Measurements from ENCODE around the gene BBIP1.

Gene BBIP1

GRCh38 chr10:110918643-110919348, at the start of gene BBIP1:
Gene BBIP1 (minus strand): TSS chr10:110919180. CDS start chr10:110918157, 1,023 bp downstream.
- DNase-seq = peak; percentile 99

- no peak for DNase-seq
These were observed 48.7 kb upstream of the BBIP1 start for GRCh38 chr10:110967645-110968044.

GRCh38 chr10:110967009-110967630, 48.1 kb upstream of the BBIP1 start:
- no peak for DNase-seq

- no peak for DNase-seq
These were observed 47.2 kb upstream of the BBIP1 start for GRCh38 chr10:110966146-110966545.

- DNase-seq = no peak
These were observed 46.2 kb upstream of the BBIP1 start for GRCh38 chr10:110965216-110965615.

- no peak for DNase-seq
These were observed 45.7 kb upstream of the BBIP1 start for GRCh38 chr10:110964681-110965080.

- no peak for DNase-seq
These were observed 44.2 kb upstream of the BBIP1 start for GRCh38 chr10:110963162-110963561.

- DNase-seq = no peak
These were observed 43.5 kb upstream of the BBIP1 start for GRCh38 chr10:110962443-110962842.

- no peak for DNase-seq
These were observed 41.3 kb upstream of the BBIP1 start for GRCh38 chr10:110960333-110960712.

GRCh38 chr10:110959379-110960332, 40.7 kb upstream of the BBIP1 start:
- DNase-seq = no peak

- DNase-seq = no peak
These were observed 38.6 kb upstream of the BBIP1 start for GRCh38 chr10:110957606-110958005.

GRCh38 chr10:110951381-110951780, 32.4 kb upstream of the BBIP1 start:
- DNase-seq = no peak

- no peak for DNase-seq
These were observed 28.1 kb upstream of the BBIP1 start for GRCh38 chr10:110947061-110947595.

- no peak for DNase-seq
These were observed 27.5 kb upstream of the BBIP1 start for GRCh38 chr10:110946496-110946895.

- DNase-seq = no peak
These were observed 25.9 kb upstream of the BBIP1 start for GRCh38 chr10:110944792-110945396.

GRCh38 chr10:110939419-110939818, 20.4 kb upstream of the BBIP1 start:
- no peak for DNase-seq

GRCh38 chr10:110936757-110937156, 17.8 kb upstream of the BBIP1 start:
- no peak for DNase-seq

GRCh38 chr10:110932505-110933180, 13.7 kb upstream of the BBIP1 start:
- DNase-seq = no peak

- no peak for DNase-seq
These were observed 12.9 kb upstream of the BBIP1 start for GRCh38 chr10:110931769-110932381.

- no peak for DNase-seq
These were observed 8.5 kb upstream of the BBIP1 start for GRCh38 chr10:110927461-110927860.

- DNase-seq = no peak
These were observed 5.0 kb upstream of the BBIP1 start for GRCh38 chr10:110923856-110924493.
